Measurements from ENCODE around the gene CRYBG2.

DNA sequence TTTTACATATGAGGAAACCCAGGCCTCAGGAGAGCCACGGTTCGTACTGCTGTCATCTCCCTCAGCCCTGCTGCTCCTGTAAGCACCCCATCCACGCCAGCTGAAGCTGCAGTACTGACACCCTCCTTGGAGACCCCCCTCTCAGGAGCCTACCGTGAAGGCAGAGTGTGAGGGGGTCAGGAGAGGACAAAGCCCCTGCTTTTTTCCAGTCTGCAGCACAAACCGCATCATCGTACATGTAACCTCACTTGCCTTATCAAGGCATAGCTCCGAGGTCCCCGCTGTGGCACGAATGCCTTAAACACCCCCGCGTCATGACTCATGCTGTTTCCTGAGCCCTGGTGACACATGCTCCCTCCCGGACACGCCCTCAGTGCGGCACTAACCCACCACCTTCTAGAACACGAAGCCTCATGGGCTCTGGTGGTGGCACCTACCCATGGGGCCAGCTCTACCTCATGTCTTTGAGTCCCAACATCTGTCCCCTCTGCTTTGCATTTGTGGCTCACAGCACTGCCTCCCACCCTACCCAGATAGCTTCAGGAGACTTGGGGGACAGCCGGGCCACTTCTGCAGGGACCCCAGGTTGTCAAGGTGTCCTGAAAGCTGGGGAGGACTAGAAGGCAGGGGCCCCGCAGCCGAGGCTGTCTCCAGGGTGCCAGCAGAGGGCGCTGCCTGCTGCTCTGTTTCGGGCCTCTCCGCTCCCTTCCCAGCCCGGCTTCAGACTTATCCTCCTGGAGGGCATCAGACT is 69.2 kb downstream of the CRYBG2 start:
- TF ChIP-seq, protein P1, sequence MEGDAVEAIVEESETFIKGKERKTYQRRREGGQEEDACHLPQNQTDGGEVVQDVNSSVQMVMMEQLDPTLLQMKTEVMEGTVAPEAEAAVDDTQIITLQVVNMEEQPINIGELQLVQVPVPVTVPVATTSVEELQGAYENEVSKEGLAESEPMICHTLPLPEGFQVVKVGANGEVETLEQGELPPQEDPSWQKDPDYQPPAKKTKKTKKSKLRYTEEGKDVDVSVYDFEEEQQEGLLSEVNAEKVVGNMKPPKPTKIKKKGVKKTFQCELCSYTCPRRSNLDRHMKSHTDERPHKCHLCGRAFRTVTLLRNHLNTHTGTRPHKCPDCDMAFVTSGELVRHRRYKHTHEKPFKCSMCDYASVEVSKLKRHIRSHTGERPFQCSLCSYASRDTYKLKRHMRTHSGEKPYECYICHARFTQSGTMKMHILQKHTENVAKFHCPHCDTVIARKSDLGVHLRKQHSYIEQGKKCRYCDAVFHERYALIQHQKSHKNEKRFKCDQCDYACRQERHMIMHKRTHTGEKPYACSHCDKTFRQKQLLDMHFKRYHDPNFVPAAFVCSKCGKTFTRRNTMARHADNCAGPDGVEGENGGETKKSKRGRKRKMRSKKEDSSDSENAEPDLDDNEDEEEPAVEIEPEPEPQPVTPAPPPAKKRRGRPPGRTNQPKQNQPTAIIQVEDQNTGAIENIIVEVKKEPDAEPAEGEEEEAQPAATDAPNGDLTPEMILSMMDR (IDR thresholded peaks at IDR 0.05; ENCODE audit: low read depth, low read length) = peak; percentile 75
- TF ChIP-seq EZH2phosphoT487 (IDR thresholded peaks at IDR 0.05; ENCODE audit: low read depth) = no peak

Data from OCI-LY3 (cell line).